HCT116 (cell line): ENCODE data around the gene SNHG17. TPM values are rescaled to one million over a fixed set of nuclear protein-coding genes. Genes with fewer than 3 reads are reported as not detected.

Source experiments
- ATAC-seq: fragments of 200-7000 bp; cut with Tn5 transposase; 2 replicates; pipeline ENCODE4 v1.9.1; 2020; ENCODE audit warnings: mild to moderate bottlenecking, moderate library complexity
- BruUV-seq: library from RNA; stranded (reverse); fragments of 400-500 nt; replicated peaks from 2 replicates; lab custom pipeline; 2021; lab: Mats Ljungman, UMichigan
- CTCF ChIA-PET: fragments of 300-600 bp; sonication (Branson Sonifier 250); formaldehyde crosslinking; loops from one replicate; lab custom pipeline; 2021; ENCODE audit warnings: antibody characterized with exemption; lab: Charles Lee
- POLR2A ChIA-PET: fragments of 300-600, 350-600 bp; sonication (Branson Sonifier 250); formaldehyde crosslinking; loops from one replicate; lab custom pipeline; 2021; ENCODE audit warnings: antibody characterized with exemption; lab: Charles Lee
- RAD21 ChIA-PET, 2 experiments: fragments of 300-600 bp; sonication (Branson Sonifier 250); formaldehyde crosslinking; loops; one replicate each; lab custom pipeline; 2023; ENCODE audit warnings: low total read pairs in 2 of 2; ENCODE audit not compliant: uncharacterized antibody in 2 of 2, unreplicated experiment in 2 of 2, low non-redundant PET in 1 of 2; lab: Charles Lee
- DNase-seq: peaks from one replicate; pipeline ENCODE4 v3.0.0-alpha.2; 2010; ENCODE audit warnings: low read depth, low spot score
- H2AFZ ChIP-seq: fragments of 200-600 bp; shearing (Covaris generic), sonication (generic); 2 replicates; pipeline ENCODE4 v1.6.1; 2017; ENCODE audit warnings: low read depth, mixed run types, mixed read lengths, antibody characterized with exemption, low read length; ENCODE audit not compliant: poor library complexity, severe bottlenecking
- H3K27ac ChIP-seq: 2 replicates; pipeline ENCODE4 v1.5.1; 2012; ENCODE audit warnings: low read depth, low read length
- H3K27me3 ChIP-seq: fragments of 200-600 bp; sonication (generic); 2 replicates; pipeline ENCODE4 v1.6.1; 2016; ENCODE audit warnings: mixed run types, low read length, mixed read lengths; ENCODE audit not compliant: insufficient read depth
- H3K36me3 ChIP-seq, 2 experiments: fragments of 200-500 bp in 1 of 2; fragments of 200-600 bp in 1 of 2; sonication (Bioruptor generic) in 1 of 2; sonication (generic) in 1 of 2; 2 replicates each; pipeline versions ENCODE4 v1.5.1 to v1.6.1; 2014 to 2016; ENCODE audit warnings: low read length in 2 of 2, inconsistent platforms in 1 of 2, mixed read lengths in 1 of 2, mixed run types in 1 of 2; ENCODE audit not compliant: insufficient read depth in 2 of 2, control insufficient read depth in 1 of 2
- H3K4me1 ChIP-seq, 2 experiments: fragments of 200-600 bp in 1 of 2; sonication (generic) in 1 of 2; 2 replicates each; pipeline versions ENCODE4 v1.5.1 to v1.6.1; 2012 to 2017; ENCODE audit warnings: low read length in 2 of 2, inconsistent platforms in 1 of 2, mild to moderate bottlenecking in 1 of 2, mixed read lengths in 1 of 2, mixed run types in 1 of 2, moderate library complexity in 1 of 2; ENCODE audit not compliant: insufficient read depth in 2 of 2, control insufficient read depth in 1 of 2
- H3K4me2 ChIP-seq: fragments of 200-600 bp; sonication (generic); 2 replicates; pipeline ENCODE4 v1.6.1; 2017; ENCODE audit warnings: mixed run types, low read length, mixed read lengths
- H3K4me3 ChIP-seq, 2 experiments: fragments of 200-600 bp in 1 of 2; sonication (generic) in 1 of 2; replicated peaks in 1 of 2; 2 replicates each; pipeline ENCODE4 v1.5.1; 2011 to 2016; ENCODE audit warnings: low read length in 2 of 2, control low read depth in 1 of 2, low read depth in 1 of 2, mild to moderate bottlenecking in 1 of 2, mixed read lengths in 1 of 2, mixed run types in 1 of 2
- H3K79me2 ChIP-seq: fragments of 200-600 bp; sonication (generic); 2 replicates; pipeline ENCODE4 v1.6.1; 2017; ENCODE audit warnings: mild to moderate bottlenecking, mixed run types, low read length, moderate library complexity, mixed read lengths; ENCODE audit not compliant: insufficient read depth
- H3K9ac ChIP-seq: fragments of 200-600 bp; sonication (generic); 2 replicates; pipeline ENCODE4 v1.6.1; 2016; ENCODE audit warnings: low read length, mixed read lengths
- H3K9me2 ChIP-seq: fragments of 200-600 bp; sonication (generic), shearing (Covaris generic); 2 replicates; pipeline ENCODE4 v1.6.1; 2017; ENCODE audit warnings: mixed run types, mild to moderate bottlenecking, moderate library complexity; ENCODE audit not compliant: insufficient read depth
- H3K9me3 ChIP-seq, 2 experiments: fragments of 200-500 bp in 1 of 2; fragments of 200-600 bp in 1 of 2; sonication (Bioruptor generic) in 1 of 2; sonication (generic) in 1 of 2; 2 replicates each; pipeline ENCODE4 v1.6.1; 2014 to 2017; ENCODE audit warnings: low read length in 2 of 2, mixed read lengths in 2 of 2, inconsistent platforms in 1 of 2, low read depth in 1 of 2, mild to moderate bottlenecking in 1 of 2, mixed run types in 1 of 2, moderate library complexity in 1 of 2; ENCODE audit not compliant: control insufficient read depth in 1 of 2, insufficient read depth in 1 of 2
- H4K20me1 ChIP-seq: fragments of 200-600 bp; sonication (generic), shearing (Covaris generic); 2 replicates; pipeline ENCODE4 v1.6.1; 2017; ENCODE audit warnings: mixed run types, mild to moderate bottlenecking, moderate library complexity; ENCODE audit not compliant: insufficient read depth
- FOSL1 ChIP-seq: IDR thresholded peaks from 2 replicates; pipeline ENCODE4 v1.6.1; 2012; ENCODE audit warnings: low read depth
- POLR2A ChIP-seq: IDR thresholded peaks from 2 replicates; pipeline ENCODE4 v1.7.0; 2011; ENCODE audit warnings: borderline replicate concordance; ENCODE audit not compliant: insufficient read depth, insufficient read length; ENCODE audit errors: extremely low read depth
- RAD21 ChIP-seq: IDR thresholded peaks from 2 replicates; pipeline ENCODE4 v1.6.1; 2012; ENCODE audit warnings: low read depth, mild to moderate bottlenecking
- SRF ChIP-seq: IDR thresholded peaks from 2 replicates; pipeline ENCODE4 v1.6.1; 2012; ENCODE audit warnings: low read depth
- ZFX ChIP-seq: fragments of 450-650 bp; IDR thresholded peaks from 2 replicates; pipeline ENCODE4 v1.6.1; 2017
- intact Hi-C: fragments of 100-400 bp; cut with micrococcal nuclease; formaldehyde crosslinking; loops from 2 replicates; pipeline ENCODE4 v1.10.0; 2022
- total RNA-seq: library from RNA; stranded (reverse); gene quantifications from one replicate; pipeline ENCODE4 v1.2.1, GENCODE V29; 2021; ENCODE audit not compliant: unreplicated experiment
- TF ChIP-seq, protein P1 (sequence below): IDR thresholded peaks from 2 replicates; pipeline ENCODE4 v1.6.1; 2012
- TF ChIP-seq, protein P2 (sequence below): IDR thresholded peaks from 2 replicates; pipeline ENCODE4 v1.6.1; 2012
- TF ChIP-seq, protein P3 (sequence below): IDR thresholded peaks from 2 replicates; pipeline ENCODE4 v1.6.1; 2012; ENCODE audit warnings: low read depth
- TF ChIP-seq, protein P4 (sequence below): IDR thresholded peaks from 2 replicates; pipeline ENCODE4 v1.6.1; 2011; ENCODE audit warnings: mild to moderate bottlenecking, low read length, moderate library complexity; ENCODE audit not compliant: insufficient replicate concordance; ENCODE audit errors: extremely low read depth

The SNHG17 gene
- total RNA-seq, 1 experiment from 2014 or later: 65.7 TPM

DNA sequence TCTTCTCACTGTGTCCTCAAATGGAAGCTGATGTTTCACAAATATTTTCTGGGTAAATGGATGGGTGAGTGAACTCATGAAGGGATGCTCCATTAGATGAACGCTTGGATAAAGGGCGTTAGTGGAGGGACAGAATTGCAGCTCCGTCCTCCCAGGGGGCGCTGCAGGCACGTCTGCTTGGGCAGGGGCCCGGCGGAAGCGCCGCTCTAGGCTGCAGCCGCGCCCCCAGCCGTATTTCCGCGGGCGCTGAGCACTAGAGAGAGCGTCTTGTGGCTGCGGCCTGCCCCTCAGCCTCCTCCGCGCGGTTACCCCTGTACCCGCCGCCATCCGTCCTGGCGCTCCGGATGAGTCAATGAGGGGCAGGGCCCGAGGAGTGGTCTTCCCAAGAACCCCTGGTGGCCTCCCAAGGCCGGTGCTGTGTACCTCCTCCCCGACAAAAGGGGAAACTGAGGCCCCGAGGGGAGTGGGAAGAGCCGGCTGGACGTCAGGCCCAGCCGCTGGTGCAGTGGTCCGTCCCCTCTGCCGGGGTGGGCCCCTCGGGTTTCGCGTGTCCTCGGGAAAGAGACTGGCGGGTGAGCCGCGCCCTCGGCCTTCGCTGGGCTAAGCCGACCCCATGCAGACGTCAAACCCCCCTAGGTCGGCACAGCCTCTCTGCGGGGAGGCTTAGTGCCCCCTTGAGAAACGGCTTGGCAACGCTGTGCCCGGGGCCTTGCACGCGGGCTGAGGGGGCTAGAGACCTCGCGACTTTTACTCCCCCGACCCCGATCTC is 11.5 kb upstream of the SNHG17 start (continued):
- TF ChIP-seq, protein P1, sequence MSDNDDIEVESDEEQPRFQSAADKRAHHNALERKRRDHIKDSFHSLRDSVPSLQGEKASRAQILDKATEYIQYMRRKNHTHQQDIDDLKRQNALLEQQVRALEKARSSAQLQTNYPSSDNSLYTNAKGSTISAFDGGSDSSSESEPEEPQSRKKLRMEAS: peak; percentile 90
- TF ChIP-seq FOSL1 (no peak), SRF (no peak; the same call in 1 of the 2 replicates)
- TF ChIP-seq, protein P2, sequence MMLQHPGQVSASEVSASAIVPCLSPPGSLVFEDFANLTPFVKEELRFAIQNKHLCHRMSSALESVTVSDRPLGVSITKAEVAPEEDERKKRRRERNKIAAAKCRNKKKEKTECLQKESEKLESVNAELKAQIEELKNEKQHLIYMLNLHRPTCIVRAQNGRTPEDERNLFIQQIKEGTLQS: no peak
- TF ChIP-seq, all 23 proteins: peak for 12

DNA sequence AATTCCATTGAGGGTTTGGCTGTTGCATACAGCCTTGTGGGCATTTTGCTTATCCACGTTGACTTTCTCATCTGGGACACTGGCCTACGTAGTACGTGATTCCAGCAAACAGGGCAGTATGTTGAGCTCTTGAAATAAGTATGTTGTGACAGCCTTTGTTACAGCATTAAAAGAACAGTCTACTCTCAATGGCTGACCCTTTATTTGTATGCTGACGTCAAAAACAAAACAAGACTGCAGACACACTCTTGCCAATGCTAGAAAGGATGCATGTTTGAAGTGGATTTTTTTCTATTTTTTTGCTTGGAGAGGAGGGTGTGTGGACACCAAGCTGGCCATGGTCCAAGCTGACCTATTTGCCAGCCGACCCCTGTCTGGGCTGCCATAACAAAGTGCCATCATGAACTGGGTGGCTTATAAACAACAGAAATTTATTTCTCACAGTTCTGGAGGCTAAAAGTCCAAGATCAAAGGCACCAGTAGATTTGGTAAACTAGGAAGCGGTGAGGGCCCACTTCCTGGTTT is 10.8 kb upstream of the SNHG17 start:
- ATAC-seq (peak; percentile 8), DNase-seq (no peak)
- H3K4me1 ChIP-seq: peaks cover 5 to 31% of the 10 kb centered on the region in 2 experiments; a peak in 3 of 4 replicates
- RAD21 ChIA-PET: no interaction called here
- no peaks in the 10 kb centered on the region for H3K27me3 ChIP-seq
- H4K20me1 ChIP-seq: no peaks in the 10 kb centered on the region
- H3K27ac ChIP-seq: no peak overlapping the region
- no TSS peak for BruUV-seq
- intact Hi-C loops: loop anchor here (1.0 kb wide), 1 partner anchor 11 kb away; the partner anchor contains the start of gene SNHG17
- H3K4me2 ChIP-seq: peak overlapping the region; percentile 94
- TF ChIP-seq, protein P3, sequence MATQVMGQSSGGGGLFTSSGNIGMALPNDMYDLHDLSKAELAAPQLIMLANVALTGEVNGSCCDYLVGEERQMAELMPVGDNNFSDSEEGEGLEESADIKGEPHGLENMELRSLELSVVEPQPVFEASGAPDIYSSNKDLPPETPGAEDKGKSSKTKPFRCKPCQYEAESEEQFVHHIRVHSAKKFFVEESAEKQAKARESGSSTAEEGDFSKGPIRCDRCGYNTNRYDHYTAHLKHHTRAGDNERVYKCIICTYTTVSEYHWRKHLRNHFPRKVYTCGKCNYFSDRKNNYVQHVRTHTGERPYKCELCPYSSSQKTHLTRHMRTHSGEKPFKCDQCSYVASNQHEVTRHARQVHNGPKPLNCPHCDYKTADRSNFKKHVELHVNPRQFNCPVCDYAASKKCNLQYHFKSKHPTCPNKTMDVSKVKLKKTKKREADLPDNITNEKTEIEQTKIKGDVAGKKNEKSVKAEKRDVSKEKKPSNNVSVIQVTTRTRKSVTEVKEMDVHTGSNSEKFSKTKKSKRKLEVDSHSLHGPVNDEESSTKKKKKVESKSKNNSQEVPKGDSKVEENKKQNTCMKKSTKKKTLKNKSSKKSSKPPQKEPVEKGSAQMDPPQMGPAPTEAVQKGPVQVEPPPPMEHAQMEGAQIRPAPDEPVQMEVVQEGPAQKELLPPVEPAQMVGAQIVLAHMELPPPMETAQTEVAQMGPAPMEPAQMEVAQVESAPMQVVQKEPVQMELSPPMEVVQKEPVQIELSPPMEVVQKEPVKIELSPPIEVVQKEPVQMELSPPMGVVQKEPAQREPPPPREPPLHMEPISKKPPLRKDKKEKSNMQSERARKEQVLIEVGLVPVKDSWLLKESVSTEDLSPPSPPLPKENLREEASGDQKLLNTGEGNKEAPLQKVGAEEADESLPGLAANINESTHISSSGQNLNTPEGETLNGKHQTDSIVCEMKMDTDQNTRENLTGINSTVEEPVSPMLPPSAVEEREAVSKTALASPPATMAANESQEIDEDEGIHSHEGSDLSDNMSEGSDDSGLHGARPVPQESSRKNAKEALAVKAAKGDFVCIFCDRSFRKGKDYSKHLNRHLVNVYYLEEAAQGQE: no peak
- TF ChIP-seq FOSL1: no peak
- TF ChIP-seq POLR2A: no peak
- no peak for TF ChIP-seq SRF
- TF ChIP-seq RAD21: no peak
- TF ChIP-seq ZFX: no peak
- TF ChIP-seq, protein P4, sequence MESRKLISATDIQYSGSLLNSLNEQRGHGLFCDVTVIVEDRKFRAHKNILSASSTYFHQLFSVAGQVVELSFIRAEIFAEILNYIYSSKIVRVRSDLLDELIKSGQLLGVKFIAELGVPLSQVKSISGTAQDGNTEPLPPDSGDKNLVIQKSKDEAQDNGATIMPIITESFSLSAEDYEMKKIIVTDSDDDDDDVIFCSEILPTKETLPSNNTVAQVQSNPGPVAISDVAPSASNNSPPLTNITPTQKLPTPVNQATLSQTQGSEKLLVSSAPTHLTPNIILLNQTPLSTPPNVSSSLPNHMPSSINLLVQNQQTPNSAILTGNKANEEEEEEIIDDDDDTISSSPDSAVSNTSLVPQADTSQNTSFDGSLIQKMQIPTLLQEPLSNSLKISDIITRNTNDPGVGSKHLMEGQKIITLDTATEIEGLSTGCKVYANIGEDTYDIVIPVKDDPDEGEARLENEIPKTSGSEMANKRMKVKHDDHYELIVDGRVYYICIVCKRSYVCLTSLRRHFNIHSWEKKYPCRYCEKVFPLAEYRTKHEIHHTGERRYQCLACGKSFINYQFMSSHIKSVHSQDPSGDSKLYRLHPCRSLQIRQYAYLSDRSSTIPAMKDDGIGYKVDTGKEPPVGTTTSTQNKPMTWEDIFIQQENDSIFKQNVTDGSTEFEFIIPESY: no peak
- H3K9me3 ChIP-seq: no peaks in the 10 kb centered on the region
- peaks cover 7% of the 10 kb centered on the region for H3K79me2 ChIP-seq
- H3K9me2 ChIP-seq: no peaks in the 10 kb centered on the region
- peak overlapping the region; percentile 81 for H2AFZ ChIP-seq
- H3K4me3 ChIP-seq: peak overlapping the region; percentile 97 to 99
- peaks cover 0 to 7% of the 10 kb centered on the region in 2 experiments; a peak in 1 of 4 replicates for H3K36me3 ChIP-seq
- CTCF ChIA-PET: interaction anchor here (0.9 to 1.9 kb wide), 7 partner anchors 8 to 27 kb away, joined by 3 to 15 read pairs (median 7); partner anchors contain the start of genes RALGAPB and SNHG17
- POLR2A ChIA-PET: interaction anchor here (0.7 to 3.7 kb wide), 6 partner anchors 8 to 27 kb away, joined by 3 to 27 read pairs (median 4); partner anchors contain the start of genes RALGAPB and SNHG17
- 0 out of 2 replicates have a peak overlapping the region, but pooled peaks have one; percentile 12 for H3K9ac ChIP-seq
